Bone marrow (tissue), 2 donors: ENCODE measurements around the gene OR1D5.
"Not testable (repeated sequence)": the region's sequence is repeated elsewhere in the genome, so short reads cannot be mapped to it uniquely, and the experiment has no call there.

Source experiments
- DNase-seq, 2 donors: peaks; one replicate each; lab custom pipeline; 2025; lab: John Stamatoyannopoulos, UW

OR1D5 gene

GRCh38 chr17:3063507-3063906 lies at the start of gene OR1D5:
OR1D5 (minus strand) TSS chr17:3063607; CDS start chr17:3063607, 0 bp downstream.
- not testable (repeated sequence) for DNase-seq

DNA sequence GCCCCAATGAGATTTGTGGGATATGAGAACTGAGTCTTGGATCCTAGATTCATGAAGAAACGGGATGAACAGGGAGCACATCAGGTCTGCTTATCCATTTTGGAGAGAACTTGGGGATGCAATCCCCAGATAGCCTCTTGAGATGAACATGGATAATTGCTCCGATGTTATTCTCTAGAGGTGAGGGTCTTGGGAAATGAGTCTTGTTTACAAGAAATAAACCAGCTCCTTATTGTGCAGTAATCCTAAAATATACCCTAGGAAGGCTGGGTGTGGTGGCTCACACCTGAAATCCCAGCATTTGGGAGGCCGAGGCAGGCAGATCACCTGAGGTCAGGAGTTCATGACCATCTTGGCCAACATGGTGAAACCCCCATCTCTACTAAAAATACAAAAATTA lies 40.9 kb upstream of the OR1D5 start, which contains the start of gene OR1D2:
Gene OR1D2, minus strand, starts transcription at position 101 of the 400 bp plus-strand sequence. CDS start 11,426 bp downstream, outside the sequence.
- no peak for DNase-seq

- not testable (repeated sequence) for DNase-seq
These were observed 10.4 kb upstream of the OR1D5 start for GRCh38 chr17:3073850-3074249.

GRCh38 chr17:3065192-3065591 lies 1.8 kb upstream of the OR1D5 start:
- DNase-seq, result peak in 1 of 2 donors; percentile 65

- DNase-seq, result not testable (repeated sequence)
These were observed 506 bp downstream of the OR1D5 start for GRCh38 chr17:3062824-3063377.

DNA sequence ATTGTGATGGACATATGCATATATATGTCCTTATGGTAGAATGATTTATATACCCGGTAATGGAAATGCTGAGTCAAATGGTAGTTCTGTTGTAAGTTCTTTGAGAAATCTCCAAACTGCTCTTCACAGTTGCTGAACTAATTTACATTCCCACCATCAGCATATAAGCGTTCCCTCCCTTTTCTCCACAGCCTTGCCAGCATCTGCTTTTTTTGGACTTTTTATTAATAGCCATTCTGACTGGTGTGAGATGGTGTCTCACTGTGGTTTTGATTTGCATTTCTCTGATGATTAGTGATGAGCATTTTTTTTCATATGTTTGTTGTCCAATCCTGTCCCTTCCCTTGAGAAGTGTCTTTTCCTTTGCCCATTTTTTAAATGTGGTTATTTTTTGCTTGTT lies 8.5 kb downstream of the OR1D5 start:
- not testable (repeated sequence) for DNase-seq

GRCh38 chr17:3049705-3050295 lies 13.6 kb downstream of the OR1D5 start:
- no peak for DNase-seq

DNA sequence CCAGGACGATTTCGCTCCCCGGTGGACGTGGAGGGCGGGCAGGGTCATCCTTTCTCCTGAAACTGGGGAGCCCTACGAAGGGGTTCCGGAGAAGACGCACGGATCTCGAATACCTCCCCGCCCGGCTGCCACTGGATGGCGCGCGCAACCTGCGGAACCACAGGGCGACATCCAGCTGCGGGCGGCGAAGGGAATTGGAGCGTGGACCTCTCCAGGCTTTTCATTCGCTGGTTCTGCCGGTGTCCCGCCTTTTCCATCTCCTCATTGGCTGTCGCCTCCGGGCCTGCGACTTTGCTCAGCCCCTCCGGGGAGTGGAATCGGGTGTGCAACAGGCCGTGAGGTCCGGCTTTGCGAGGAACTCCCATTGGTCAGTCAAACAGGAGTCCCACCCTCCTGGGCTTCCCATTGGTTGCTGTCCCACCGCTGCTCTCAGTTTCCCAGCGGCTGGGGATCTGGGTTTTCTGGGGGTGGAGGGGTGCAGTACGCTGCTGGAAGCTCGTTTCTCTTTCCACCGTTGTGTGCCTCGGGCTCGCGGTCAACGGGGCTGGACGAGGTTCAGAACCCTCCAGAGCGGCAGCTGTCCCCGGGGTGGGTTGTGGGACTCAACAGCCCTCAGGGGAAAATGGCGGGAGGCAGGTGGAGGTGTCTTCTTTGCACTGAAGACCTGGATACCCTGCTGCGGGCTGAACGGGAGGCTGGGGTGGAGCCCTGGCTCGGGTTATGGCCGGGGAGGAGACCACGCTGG lies 14.5 kb downstream of the OR1D5 start:
- DNase-seq, result peak; percentile 78 to 98

DNA sequence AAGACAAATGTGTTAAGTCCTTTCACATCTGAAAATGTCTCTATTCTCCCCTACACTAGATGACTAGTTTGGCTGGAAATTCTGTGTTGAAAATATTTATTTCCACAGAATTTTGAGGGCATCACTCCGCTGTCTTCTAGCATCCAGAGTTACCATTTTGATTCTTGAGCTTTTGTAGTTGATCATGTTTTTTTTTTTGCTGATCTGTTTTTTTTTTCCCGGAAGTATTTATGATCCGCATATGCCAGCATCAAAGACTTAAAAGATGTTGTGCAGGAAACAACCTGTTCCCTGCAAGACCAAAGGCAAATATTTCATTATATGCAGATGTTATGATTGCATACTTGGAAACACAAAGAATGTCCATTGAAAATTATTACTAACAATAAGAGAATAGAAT lies 16.7 kb downstream of the OR1D5 start:
- no peak for DNase-seq

DNA sequence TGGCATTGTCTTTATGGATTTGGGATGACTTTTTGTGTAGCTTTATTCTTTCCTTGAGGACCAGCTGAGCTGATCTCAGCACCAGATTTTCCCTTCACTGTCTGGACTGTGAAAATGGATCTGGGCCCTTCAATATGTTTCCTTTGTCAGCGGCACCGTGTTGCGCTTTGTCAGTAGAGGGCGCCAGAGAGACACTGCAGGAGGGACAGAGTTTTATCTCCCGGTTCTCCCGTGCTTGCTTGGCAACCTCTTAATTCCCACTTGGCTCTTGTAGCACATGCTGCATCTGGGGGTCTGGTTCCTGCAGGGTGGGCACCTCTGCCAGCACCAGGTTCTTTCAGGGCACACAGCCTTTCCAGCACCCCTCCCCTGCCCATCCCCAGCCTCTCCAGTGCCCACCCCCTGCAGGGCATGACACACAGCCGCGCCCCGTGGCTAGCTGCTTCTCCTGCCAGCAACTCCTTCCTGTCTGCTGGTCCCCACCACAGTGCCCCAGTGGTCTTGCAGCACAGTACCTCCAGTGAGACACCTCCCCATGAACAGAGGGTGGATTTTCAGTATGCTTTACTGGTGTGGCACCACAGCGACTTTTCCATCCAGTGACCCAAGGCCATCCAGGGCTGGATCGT lies 19.6 kb downstream of the OR1D5 start:
- no peak for DNase-seq

GRCh38 chr17:3040882-3041281 lies 22.5 kb downstream of the OR1D5 start:
- no peak for DNase-seq

GRCh38 chr17:3039736-3040135 lies 23.7 kb downstream of the OR1D5 start:
- DNase-seq, result peak in 1 of 2 donors; percentile 3

- no peak for DNase-seq
These were observed 24.5 kb downstream of the OR1D5 start for GRCh38 chr17:3038941-3039340.

DNA sequence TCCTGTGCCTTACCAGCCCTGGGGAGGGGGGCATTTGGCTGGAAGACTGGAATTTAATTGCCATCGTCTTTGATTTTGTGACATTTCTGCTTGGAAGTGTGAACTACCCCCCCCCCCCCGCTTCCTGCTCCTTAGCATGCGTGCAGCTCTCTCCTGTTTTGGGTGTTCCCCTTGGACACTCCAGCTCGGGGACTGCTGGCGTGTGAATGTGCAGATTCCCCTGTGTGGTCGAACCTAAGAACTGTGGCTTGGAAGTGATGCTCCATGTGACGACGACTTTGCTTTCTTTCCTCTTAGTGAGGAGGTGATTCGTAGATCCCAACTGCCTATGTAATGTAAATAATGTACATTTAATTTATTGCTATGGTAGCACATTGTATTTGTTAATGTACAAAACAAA lies 26.1 kb downstream of the OR1D5 start:
- no peak for DNase-seq

GRCh38 chr17:3036800-3037199 lies 26.6 kb downstream of the OR1D5 start:
- no peak for DNase-seq

DNA sequence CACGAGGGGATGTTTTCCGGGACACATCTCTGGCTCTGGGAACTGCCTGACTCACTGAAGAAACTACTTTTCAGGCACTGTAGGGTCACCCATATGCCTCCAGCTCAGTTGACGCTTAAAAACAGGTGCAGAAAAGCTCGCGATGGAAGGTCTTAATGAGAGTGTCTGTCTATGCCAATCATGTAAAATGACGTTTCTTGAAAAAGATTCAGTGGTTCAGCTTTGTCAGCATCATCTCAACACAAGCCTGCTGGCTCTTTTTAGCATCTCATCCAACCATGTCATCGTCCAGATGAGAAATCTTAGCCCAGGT lies 27.5 kb downstream of the OR1D5 start:
- DNase-seq, result no peak

GRCh38 chr17:3035256-3035967 lies 28.0 kb downstream of the OR1D5 start:
- no peak for DNase-seq

DNA sequence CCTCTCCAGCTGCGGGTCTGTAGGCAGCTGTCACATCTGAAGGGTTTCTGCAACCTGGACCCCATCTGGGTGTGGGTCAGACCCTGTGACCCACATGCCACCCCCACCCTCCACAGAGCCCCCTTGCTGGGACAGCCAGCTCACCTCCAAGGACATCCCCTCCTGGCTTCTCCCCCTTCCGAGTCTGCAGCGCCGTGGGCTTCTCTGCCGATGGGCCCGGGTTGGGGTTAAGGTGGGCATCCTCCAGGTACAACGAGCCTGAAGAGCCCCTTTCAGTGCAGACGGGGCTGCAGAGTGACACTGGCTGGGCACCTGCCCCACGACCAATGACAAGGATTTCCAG lies 28.9 kb downstream of the OR1D5 start:
- DNase-seq, result no peak

GRCh38 chr17:3033741-3034577 lies 29.4 kb downstream of the OR1D5 start:
- DNase-seq, result no peak

DNA sequence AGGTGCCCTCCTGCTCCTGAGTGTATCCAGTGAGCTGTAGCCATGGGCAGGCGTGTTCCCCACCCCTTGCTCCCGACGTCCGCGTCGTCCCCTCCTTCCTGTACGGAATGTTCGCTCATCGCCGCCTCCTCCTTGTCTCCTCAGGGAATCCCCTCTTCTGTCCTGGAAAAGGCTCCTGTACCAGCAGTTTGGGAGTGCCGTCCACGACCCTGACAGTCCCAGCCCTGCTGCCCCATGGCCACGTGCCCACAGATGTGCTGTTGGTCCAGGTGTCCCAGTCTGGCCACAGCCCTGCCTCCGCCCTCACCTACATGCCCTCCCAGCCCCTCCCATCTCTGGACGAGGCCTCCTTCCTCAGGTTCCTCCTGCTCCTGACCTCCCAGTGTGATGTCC lies 30.2 kb downstream of the OR1D5 start:
- no peak for DNase-seq
